Activated CD4-positive, CD25-positive, alpha-beta regulatory T cell (primary cell): Measurements from ENCODE around the gene CAMK1.

Experiments
- DNase-seq, 4 experiments: peaks; one replicate each; lab custom pipeline; 2025; lab: John Stamatoyannopoulos, UW

CAMK1 gene

DNA sequence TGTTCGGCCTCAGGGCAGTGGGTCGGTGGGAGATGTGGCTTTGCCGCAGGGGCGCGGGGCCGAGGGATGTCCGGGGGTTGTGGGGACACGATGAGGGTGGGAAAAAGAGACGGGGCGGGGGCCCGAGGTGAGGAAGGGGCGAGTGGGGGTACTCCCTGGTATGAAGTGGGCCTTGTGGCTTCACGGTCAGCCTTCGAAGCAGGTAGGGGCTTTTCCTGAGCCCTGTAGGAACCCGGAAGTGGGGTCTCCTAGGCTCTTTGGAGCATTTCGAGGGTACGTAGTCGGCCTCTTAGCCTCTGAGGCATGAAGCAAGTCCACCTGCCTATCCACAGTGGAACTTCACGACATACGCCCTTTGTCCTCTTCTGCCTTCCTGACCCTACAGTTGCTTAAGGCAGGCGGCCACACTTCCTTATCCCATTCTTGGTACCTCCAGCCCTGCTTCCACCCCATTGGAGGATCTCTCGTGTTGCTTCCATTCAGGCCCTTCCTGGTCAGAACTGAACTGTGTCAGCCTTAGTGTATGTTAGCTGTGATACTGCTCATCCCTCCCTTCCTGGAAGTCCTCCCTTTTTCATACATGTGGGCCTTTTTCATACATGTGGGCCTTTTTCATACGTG, 23.5 kb upstream of the CAMK1 start:
- no peak for DNase-seq

DNA sequence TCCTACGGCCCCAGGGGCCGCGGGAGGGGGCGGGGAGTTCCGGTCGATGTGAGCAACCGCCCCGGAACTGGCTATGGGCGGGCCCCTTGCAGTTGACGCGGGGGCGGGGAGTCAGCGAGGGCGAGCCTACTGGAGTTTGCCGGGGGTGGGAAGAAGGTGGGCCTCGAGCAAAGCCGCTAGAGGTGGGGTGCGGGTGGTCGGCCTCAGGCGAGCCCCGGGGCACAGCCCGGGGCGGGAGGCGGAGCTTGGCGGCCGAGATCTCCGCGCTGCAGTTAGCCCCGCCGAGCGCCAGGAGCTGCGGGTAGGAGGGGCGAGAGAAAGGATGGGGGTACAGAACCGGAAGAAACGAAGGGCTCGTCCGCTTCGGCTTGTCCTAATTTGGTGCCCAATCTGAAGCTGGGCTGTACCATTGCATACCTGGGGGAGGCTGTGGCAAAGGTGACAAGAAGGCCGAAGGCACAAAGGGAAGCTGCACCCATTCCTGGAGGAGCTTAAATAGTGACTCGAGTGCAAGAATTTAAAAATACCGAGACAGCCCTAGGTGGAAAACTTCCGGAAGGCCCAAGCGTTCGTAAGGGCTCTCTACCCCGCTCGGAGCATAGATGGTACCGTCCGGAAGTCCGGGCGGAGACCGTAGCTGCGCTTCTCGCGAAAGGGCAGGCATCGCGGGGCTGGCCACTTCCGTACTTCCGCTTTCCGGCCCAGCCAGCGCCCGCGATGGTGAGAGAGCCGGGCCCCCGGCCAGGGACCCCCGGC, 22.8 kb upstream of the CAMK1 start, which contains the start of the genes ARPC4 and TADA3:
Gene ARPC4, plus strand, starts transcription at position 678 of the 756 bp plus-strand sequence. Its CDS starts 40 bp downstream, at position 718.
Gene TADA3, minus strand, starts transcription at position 69 of the 756 bp plus-strand sequence. CDS start 1,007 bp downstream, outside the sequence.
- peak; percentile 80 to 89 (median 86) for DNase-seq

DNA sequence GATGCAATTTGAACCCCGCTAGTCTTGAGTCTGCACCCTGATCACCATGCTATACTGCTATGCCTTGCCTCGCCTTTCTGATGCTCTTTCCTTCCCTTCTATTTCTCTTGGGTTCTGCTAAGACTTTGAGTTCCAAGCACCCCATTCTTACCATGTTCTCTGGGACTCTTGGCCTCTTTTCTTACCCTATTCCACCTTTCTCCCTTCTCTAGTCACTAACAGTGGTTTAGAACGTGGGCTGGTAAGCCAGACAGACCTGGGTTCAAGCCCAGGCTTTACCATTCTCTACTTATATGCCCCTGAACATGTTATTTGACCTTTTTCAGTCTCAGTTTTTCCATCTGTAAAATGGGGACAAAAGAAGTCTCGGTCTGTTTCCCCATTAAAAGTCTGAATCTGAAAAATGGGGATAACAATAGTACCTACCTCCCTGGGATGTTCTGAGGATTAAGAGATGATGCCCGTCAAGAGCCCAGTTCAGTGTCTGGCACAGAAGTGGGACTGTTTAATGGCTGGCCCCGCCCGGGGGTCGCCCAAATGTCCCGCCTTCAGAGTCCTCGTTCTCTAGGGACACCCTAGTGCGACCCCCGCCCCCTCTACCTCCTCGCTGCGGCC, 22.1 kb upstream of the CAMK1 start:
- no peak for DNase-seq

DNA sequence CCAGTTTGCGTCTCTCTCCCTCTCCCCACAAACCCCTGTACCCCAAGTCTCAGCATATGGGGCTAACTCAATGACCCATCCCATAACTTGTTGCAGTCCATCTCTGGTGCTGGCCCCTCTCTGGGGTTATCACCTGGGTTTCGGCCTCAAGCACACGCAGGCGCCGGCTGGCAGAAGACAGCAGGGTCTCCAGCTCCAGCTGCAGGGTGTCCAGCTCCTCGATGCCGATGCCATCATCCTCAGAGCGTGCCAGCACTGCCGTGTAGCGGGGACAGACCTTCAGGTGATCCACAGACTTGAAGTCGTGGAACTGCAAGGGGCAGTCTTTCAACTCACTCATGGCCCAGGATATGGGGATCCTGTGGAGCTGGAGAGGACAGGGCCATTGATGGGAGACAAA, 21.4 kb upstream of the CAMK1 start:
- no peak for DNase-seq

DNA sequence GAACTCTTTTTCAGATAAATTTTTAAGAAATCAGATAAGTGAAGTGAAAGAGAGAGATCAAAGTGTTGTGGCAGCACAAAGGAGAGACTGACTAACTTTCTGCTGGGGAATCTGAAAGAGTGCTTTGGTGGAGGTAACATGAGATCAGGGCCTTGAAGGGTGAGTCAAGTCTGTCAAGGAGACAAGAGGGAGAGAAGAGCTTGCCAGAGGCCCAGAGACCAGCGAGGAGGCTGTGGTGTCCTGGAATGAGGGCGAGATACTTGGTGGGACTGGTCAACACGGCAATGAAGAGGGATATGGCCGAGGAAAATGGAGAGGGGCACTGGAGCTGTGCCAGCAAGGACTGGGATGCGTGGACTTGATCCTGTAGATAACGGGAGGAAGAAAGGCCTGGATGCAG, 18.0 kb upstream of the CAMK1 start:
- DNase-seq: no peak

DNA sequence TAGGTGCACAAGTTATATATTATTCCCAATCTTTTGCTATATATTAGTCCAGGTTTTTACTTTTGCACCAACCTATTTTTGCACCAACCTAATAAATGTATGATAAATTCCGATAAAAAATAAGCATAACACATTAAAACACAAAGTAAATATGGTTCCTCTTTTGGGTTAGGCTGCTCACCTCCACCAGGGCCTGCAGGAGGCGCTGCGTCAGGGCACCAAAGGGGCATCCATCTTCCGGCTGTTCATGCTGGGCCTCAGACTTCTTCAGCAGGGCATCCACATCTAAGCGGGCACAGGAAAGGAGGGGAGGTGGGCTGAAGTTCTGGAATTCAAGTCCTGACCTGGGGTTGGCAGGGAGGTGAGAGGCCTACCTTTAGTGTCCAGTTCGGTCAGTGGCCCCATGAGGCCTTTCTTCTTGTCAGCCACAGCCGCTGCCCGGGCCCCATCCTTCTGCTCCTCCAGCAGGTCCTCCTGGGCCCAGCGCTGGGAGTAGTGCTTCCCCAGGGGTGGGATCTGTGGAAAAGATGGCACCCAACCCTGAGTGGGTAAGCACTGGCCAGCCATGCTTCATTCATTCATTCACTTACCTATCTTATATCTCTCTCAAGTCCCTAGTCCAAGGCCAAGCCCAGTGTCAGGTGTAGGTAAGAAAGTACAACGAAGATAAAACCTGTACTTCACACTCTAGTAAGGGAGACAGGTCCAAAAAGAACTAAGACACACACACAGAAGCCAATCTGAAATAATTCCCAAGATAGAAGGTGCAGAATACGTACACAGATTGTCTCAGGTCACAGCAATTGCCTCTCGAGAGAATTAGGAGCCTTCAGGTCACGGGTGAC, 17.3 kb upstream of the CAMK1 start:
- no peak for DNase-seq

DNA sequence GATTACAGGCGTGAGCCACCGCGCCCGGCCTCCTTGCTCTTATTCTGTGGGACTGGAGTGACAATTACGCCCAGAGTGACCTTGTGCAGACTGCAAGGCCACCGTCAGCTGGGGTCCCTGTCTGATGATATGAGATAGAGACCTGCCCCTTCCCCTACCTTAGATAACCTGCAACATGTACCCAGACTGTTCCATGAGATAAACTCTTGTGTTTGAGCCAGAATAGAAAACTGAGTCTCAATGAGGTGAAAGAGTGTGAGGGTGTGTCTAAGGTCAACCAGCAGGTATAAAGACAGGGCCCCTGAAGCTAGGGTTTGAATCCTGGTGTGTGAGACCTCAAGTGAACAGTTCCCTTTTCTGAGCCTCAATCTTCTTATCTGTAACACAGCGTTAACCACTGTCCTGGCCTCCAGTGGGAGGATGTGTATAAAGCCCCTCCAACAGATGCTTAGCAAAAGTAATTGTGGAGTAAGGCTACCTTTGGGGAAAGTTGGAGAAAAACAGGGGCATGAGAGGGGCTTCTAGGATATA, 16.5 kb upstream of the CAMK1 start:
- DNase-seq: no peak

DNA sequence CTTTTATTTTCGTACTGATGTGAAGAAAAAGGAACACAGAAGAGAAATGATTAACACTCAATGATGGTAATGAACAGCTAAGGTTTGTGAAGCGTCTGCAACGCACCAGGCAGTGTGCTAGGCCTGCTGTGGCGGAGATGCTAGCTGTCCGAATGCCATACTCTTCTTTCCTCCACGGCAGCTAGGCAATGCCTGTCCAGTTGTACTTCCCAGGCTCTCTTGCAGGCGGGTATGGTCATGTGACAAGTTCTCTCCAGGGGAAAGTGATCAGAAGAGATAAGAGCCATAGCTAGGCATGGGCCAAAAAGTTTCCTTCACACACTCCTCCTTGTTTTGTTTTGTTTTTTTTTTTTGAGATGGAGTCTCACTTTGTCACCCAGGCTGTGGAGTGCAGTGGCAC, 15.9 kb upstream of the CAMK1 start:
- no peak for DNase-seq

DNA sequence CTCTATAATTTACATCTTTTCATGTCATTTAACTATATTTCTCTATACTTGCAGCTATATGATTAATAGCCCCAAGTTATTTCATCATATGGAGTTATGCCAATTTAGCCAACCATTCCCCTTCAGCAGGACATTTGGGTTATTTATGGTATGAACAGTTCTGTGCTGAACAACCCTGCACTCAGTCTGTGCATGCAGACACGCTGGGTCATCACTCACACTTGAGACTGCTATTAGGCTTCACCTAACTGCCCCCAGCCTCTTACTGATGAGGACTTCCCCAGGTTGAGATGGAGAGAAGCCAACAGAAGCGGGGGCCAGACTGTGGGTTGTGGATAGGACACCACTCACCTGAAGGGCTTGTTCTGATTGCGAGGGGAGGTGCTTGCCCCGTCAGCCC, 15.2 kb upstream of the CAMK1 start:
- no peak for DNase-seq

DNA sequence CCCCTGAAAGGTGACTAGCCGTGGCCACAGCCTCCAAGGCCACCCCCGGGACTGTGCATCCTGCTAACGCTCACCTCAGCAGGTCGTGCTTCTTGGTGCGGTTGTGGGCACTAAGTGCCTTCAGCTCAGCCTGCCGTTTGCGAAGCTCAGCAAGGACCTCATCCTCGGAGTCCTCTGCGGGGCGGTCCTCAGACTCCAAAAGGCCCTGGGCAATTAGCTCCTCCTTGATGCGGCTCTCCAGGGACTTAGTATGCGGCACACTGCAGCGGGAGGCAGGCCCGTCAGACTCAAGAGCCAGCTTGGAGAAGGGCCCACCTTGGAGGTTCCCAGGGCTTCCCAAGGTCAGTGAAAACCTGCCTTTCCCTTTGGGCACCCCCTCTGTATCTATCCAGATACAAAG, 14.2 kb upstream of the CAMK1 start:
- no peak for DNase-seq

DNA sequence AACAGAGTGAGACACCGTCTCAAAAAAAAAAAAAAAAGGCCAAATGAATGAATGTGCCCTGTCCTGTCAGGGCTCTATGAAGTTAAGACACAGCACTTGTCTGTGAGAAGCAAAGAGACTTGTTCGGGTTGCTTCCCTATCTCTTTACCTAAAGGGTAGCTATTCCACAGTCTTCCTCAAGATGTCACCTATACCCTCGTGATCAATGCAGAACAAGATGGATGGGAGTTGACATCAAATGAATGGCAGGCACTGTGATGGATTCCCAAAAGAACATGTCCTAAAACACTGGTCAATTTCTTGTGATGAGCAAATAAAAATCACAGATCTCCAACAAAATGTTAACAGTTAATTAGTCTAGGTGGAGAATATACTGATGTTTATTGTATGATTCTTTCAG, 13.0 kb upstream of the CAMK1 start:
- DNase-seq: no peak

DNA sequence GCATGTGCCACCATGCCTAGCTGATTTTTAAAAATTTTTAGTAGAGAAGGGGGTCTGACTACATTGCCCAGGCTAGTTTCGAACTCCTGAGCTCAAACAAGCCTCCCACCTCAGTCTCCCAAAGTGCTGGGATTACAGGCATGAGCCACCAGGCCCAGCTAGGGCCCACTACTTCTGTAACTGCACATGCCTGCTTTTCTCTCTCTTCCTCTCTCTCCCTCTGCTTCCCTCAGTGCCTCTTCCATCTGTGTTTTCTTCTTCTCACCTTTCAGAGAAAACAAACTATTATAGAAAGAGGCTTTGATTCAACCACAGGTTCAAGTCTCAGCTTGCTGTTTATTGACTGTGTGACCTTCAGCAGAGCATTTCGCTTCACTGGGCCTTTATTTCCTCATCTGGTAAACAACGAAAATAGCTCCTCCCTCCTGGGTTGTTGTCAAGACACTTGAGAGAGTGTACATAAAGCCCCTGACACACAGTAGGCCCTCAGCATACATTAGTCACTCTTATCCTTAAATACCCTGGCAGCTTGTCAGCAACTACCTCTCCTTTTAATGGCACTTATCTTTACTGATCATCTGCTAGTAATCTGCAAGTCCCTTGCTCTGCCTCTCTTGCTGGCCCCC, 12.3 kb upstream of the CAMK1 start:
- DNase-seq: no peak

DNA sequence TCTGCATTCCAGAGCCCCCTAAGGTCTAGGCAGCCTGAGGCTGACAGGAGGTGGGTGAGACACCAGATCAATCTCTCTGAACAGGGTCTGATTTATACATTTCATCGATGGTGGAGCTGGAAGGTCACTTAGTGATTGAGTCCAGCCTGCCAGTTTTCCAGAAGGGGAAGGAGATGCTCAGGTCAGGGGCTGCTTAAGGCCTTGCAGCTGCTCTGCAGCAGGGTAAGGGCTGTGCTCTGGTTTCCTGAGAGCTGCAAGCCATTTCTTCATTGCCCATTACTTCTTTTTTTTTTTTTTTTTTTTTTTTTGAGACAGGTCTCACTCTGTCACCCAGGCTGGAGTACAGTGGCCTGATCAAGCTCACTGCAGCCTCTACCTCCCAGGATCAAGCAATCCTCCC, 11.8 kb upstream of the CAMK1 start:
- DNase-seq: no peak

DNA sequence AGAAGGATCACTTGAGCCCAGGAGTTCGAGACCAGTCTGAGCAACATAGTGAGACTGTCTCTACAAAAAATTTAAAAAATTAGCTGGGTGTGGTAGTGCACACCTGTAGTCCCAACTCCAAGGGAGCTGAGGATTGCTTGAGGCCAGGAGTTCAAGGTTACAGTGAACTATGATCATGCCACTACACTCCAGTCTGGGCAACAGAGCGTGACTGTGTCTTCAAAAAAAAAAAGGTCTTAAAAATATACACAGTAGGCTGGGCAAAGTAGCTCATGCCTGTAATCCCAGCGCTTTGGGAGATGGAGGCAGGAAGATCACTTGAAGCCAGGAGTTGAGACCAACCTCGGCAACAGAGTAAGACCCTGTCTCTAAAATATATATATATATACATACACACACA, 11.2 kb upstream of the CAMK1 start:
- no peak for DNase-seq

DNA sequence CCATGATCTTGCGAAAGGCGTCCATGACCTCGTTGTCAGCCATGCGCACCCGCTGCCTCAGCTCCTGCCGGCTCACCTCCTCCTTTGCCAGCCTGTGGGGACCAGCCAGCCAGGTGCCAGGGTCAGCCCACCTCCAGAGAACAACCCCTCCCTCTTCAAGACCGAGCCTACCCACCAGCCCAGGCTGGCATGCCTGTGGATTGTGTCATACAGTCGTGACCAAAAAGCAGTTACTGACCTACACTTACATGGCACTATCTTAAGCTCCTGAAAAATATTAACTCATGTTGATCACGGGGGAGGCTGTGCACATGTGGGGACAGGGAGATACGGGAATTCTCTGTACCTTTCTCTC, 10.7 kb upstream of the CAMK1 start:
- no peak for DNase-seq

DNA sequence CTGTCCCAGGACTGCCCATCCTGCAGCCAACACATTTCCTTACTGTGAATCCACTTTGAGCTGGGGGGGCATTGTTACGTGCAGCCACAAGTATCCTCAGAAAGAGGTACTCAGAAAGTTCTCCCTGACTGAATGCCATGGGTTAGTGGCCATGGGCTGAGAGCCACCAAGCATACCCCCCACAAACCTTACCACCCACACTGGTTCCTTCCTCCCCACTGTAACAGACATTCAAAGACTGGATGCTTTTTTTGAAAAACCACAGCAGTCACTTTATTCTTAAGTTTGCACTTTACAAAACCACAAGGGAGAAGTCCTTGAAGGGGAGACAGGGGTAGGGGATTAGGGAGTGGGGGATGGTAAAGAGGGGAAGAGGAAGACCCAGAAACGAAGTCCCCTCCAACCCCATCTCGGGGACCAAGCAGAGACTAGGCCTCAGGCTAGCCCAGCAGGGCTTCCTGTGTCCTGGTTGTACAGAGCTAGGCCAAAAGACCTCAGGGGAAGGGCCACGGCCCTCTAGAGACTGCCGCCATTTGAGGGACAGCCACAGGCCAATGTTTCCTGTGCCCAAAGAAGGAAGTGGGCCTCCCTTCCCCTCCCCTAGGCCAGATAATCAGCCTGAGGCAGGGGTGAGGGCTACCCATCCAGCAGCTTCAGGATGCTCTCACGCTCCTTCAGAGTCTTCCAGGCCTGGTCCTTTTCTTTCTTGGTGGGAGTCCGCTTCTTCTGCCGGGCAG, 10.1 kb upstream of the CAMK1 start:
- DNase-seq: no peak

DNA sequence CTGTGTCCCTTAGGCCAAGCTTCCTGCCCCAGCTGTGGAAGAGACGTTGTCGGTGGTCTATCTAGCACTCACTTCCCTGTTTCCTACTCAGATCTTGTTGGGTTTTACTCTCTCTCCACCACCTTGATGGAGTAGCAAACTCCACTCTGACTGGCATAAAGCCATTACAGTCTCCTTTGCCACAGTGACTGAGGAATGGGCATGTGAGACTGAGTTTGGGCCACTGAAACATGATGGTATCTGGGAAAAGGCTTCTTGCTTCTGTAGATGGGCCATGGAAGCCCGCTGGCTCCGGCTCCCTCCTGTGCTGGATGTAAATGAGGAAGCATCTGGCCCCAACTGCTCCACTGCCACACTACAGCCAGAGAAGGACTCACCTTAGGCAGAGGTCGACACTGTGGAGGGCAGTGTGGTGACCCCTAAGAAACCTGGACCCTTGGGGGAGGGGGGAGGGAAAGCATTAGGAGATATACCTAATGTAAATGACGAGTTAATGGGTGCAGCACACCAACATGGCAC, 9.4 kb upstream of the CAMK1 start:
- DNase-seq: no peak

DNA sequence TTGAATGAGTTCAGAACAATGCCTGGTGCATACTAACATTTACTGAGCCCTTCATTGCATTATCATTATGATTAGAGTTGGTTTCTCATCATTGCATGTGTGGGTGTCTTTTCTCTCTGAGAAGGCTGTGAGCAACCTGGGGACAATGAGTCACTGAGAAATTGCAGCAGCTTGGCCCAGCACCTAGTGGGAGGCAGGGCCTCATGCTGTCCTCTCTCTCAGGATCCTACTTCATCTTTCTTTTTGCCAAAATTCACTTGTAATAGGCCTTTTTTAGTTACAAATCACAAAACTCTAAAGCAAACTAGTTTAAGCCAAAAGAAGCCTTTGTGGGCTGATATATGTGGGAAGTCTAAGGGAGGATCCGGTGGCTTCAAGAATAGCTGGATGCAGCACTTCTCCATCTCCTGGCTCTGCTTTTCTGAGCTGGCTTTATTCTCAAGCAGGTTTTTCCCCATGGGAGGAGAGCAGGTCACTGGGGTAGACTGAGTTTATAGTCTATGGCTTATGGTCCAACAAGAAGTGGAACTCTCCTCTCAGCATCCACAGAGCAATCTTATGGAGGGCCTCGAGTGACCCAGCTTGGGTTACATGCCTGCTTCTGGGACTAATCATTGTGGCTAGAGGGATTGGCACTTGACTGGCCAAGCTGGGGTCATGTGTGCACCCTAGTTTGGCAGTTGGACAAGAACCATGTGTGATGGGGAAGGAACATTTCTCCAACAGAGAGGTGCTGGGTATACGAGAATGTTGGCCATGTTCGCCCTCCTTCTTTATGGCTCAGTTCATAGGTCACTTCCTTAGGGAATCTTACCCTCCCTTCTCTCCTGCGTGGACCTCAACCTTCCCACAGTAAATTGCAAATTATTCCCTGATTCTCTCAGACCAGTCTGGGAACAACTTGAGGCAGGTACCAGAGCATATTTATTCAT, 8.7 kb upstream of the CAMK1 start:
- peak in 1 of 4 experiments; percentile 19 for DNase-seq

DNA sequence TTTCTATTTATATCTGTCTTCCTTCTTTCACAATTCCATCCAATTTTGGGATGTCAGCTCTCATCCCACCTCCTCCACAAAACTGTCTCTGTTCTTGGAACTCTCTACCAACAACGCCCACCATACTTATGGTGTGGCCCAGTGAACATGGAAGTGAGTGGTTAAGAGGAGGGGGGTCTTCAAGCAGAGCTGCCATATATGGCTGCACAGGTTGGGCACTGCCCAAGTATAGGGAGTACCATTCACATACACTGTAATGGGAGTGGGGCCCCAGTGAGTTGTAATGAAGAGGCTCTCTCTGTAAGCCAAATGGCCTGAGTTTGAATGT, 7.9 kb upstream of the CAMK1 start:
- no peak for DNase-seq
